GM12865 (cell line): ENCODE data around the gene HOXA1.
A peak's percentile ranks its signal among the peaks of the same experiment; 100 is the strongest.

Source experiments
- DNase-seq: peaks from one replicate; pipeline ENCODE4 v3.0.0; 2010; ENCODE audit warnings: low read depth
- H3K4me3 ChIP-seq: 2 replicates; pipeline ENCODE4 v1.5.1; 2011; ENCODE audit warnings: mild to moderate bottlenecking, low read depth, low read length, control low read depth
- CTCF ChIP-seq: IDR thresholded peaks from 2 replicates; pipeline ENCODE4 v1.5.1; 2011; ENCODE audit warnings: low read length, control low read depth, low read depth, inconsistent platforms; ENCODE audit not compliant: insufficient read depth; ENCODE audit errors: missing control alignments

The HOXA1 gene

GRCh38 chr7:27079234-27079975 lies 16.4 kb downstream of the HOXA1 start:
- TF ChIP-seq CTCF = no peak
- DNase-seq = peak; percentile 43

GRCh38 chr7:27078616-27079233 lies 17.1 kb downstream of the HOXA1 start:
- H3K4me3 ChIP-seq = no peak overlapping the region
- no peak for TF ChIP-seq CTCF
- no peak for DNase-seq

More at GRCh38 chr7:27079234-27079975, 16.4 kb downstream of the HOXA1 start:
- H3K4me3 ChIP-seq = no peak overlapping the region

GRCh38 chr7:27073076-27073475 lies 22.7 kb downstream of the HOXA1 start:
- no peak for DNase-seq
- TF ChIP-seq CTCF = no peak
- H3K4me3 ChIP-seq = no peak overlapping the region

GRCh38 chr7:27071622-27072390 lies 24.0 kb downstream of the HOXA1 start:
- DNase-seq = peak; percentile 14
- no peak for TF ChIP-seq CTCF
- no peak overlapping the region for H3K4me3 ChIP-seq

- H3K4me3 ChIP-seq = no peak overlapping the region
- TF ChIP-seq CTCF = no peak
- DNase-seq = no peak
Measured at GRCh38 chr7:27068259-27068658, 27.5 kb downstream of the HOXA1 start.

GRCh38 chr7:27066148-27066547 lies 29.7 kb downstream of the HOXA1 start:
- no peak for TF ChIP-seq CTCF
- no peak overlapping the region for H3K4me3 ChIP-seq
- DNase-seq = no peak
